DOHH2 (cell line): Measurements from ENCODE around the gene BHLHE41.

Experiments
- H3F3A ChIP-seq: fragments of 200-600 bp; sonication (generic), shearing (Covaris generic); 2 replicates; pipeline ENCODE4 v1.6.0; 2016; ENCODE audit warnings: antibody characterized with exemption, mild to moderate bottlenecking; ENCODE audit not compliant: control insufficient read depth, insufficient read depth
- H3K27ac ChIP-seq: fragments of 200-600 bp; sonication (generic); 2 replicates; pipeline ENCODE4 v1.5.1; 2014; ENCODE audit warnings: low read depth, mild to moderate bottlenecking, low read length, moderate library complexity
- H3K27me3 ChIP-seq: fragments of 200-600 bp; sonication (generic); 2 replicates; pipeline ENCODE4 v1.6.1; 2014; ENCODE audit warnings: mild to moderate bottlenecking, low read length, mixed read lengths; ENCODE audit not compliant: control insufficient read depth
- H3K36me3 ChIP-seq: fragments of 200-600 bp; sonication (generic); 2 replicates; pipeline ENCODE4 v1.6.1; 2014; ENCODE audit warnings: mild to moderate bottlenecking, low read length, moderate library complexity, mixed read lengths; ENCODE audit not compliant: control insufficient read depth
- H3K4me1 ChIP-seq: fragments of 200-600 bp; sonication (generic); 2 replicates; pipeline ENCODE4 v1.6.1; 2014; ENCODE audit warnings: mild to moderate bottlenecking, low read length, mixed read lengths; ENCODE audit not compliant: control insufficient read depth
- H3K4me2 ChIP-seq: fragments of 200-600 bp; sonication (generic); 2 replicates; pipeline ENCODE4 v1.6.0; 2014; ENCODE audit warnings: mild to moderate bottlenecking, low read length, moderate library complexity
- H3K4me3 ChIP-seq: fragments of 200-600 bp; sonication (generic); 2 replicates; pipeline ENCODE4 v1.5.1; 2014; ENCODE audit warnings: mild to moderate bottlenecking, low read length, mixed read lengths
- H3K79me2 ChIP-seq: fragments of 200-600 bp; sonication (generic); 2 replicates; pipeline ENCODE4 v1.6.1; 2014; ENCODE audit warnings: mild to moderate bottlenecking, low read length, mixed read lengths; ENCODE audit not compliant: control insufficient read depth
- H3K9me2 ChIP-seq: fragments of 200-600 bp; sonication (generic); replicated peaks from 2 replicates; pipeline ENCODE4 v1.6.1; 2014; ENCODE audit warnings: mild to moderate bottlenecking, low read length, mixed read lengths; ENCODE audit not compliant: control insufficient read depth
- H3K9me3 ChIP-seq: fragments of 200-600 bp; sonication (generic); 2 replicates; pipeline ENCODE4 v1.6.1; 2014; ENCODE audit warnings: antibody characterized with exemption, low read length, mixed read lengths; ENCODE audit not compliant: control insufficient read depth, insufficient read depth
- H4K20me1 ChIP-seq: fragments of 200-600 bp; sonication (generic); 2 replicates; pipeline ENCODE4 v1.6.0; 2014; ENCODE audit warnings: low read depth, mild to moderate bottlenecking, antibody characterized with exemption, low read length, moderate library complexity; ENCODE audit not compliant: control insufficient read depth, insufficient read depth
- CTCF ChIP-seq: fragments of 200-600 bp; sonication (generic); IDR thresholded peaks from one replicate; pipeline ENCODE4 v1.5.1; 2014; ENCODE audit warnings: antibody characterized with exemption, mild to moderate bottlenecking, low read depth, low read length; ENCODE audit not compliant: poor library complexity, severe bottlenecking
- EZH2phosphoT487 ChIP-seq: fragments of 200-600 bp; sonication (generic); IDR thresholded peaks from 2 replicates; pipeline ENCODE4 v1.6.1; 2017; ENCODE audit warnings: borderline replicate concordance, mild to moderate bottlenecking, antibody characterized with exemption, low read length, moderate library complexity, mixed read lengths

Gene BHLHE41

DNA sequence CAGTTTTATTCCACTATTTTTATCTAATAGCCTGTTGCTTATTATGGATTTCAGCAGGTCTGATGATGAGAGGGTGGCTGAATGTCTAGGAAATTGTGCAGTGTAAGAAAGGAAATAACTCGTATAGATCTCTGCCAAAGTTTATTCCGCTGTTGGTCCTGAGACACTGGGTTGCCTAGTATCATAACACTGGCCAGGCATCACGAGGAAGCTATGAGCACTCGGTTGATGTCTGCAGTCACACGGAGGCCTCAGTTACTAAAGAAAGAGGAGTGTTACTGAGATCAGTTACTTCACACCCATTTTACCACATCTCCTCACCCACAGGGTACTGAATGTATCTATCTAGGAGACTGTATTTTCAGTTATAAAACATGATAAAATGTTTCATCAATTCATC, 21.9 kb downstream of the BHLHE41 start:
- Histone ChIP-seq H3K9me3 (no peaks in the 10 kb centered on the region), H3K36me3 (no peaks in the 10 kb centered on the region)

GRCh38 chr12:26101763-26102162, 23.1 kb downstream of the BHLHE41 start:
- H3F3A ChIP-seq: no peaks in the 10 kb centered on the region
- no peaks in the 10 kb centered on the region for H3K9me2 ChIP-seq
- H3K27ac ChIP-seq: no peak overlapping the region
- no peak overlapping the region for H3K4me2 ChIP-seq
- TF ChIP-seq CTCF (no peak), EZH2phosphoT487 (no peak)
- no peaks in the 10 kb centered on the region for H3K36me3 ChIP-seq
- peaks cover 34% of the 10 kb centered on the region for H3K27me3 ChIP-seq
- no peaks in the 10 kb centered on the region for H3K4me1 ChIP-seq
- no peaks in the 10 kb centered on the region for H3K79me2 ChIP-seq
- H3K4me3 ChIP-seq: no peak overlapping the region
- no peaks in the 10 kb centered on the region for H3K9me3 ChIP-seq
- no peaks in the 10 kb centered on the region; the same call in 1 of the 2 replicates for H4K20me1 ChIP-seq

More for the DNA sequence above, 21.9 kb downstream of the BHLHE41 start:
- Histone ChIP-seq H3K27ac (no peak overlapping the region), H3K79me2 (no peaks in the 10 kb centered on the region), H3K4me2 (no peak overlapping the region), H4K20me1 (no peaks in the 10 kb centered on the region), H3K4me1 (no peaks in the 10 kb centered on the region), H3F3A (no peaks in the 10 kb centered on the region), H3K27me3 (peaks cover 30% of the 10 kb centered on the region), H3K9me2 (no peaks in the 10 kb centered on the region), H3K4me3 (no peak overlapping the region)
- TF ChIP-seq CTCF: no peak
- TF ChIP-seq EZH2phosphoT487: no peak

DNA sequence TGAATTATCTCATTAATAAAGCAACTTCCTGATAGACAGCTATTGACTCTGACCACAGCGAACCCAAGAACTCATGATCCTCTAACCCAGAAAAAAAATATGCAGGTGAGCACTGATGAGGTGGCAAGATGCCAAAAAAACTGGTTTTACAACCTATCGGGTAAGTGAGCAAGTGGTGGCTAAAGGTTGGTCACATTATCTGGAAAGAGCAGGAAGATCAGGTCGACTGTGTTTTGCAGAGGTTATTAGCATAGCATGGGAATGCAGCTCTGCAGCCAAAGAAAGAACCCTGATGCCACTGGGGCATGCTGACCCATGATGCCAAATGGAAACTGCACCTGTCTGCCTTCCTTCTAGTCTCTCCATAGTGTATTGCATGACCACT, 23.5 kb downstream of the BHLHE41 start:
- Histone ChIP-seq H3K27me3 (peaks cover 33% of the 10 kb centered on the region), H4K20me1 (no peaks in the 10 kb centered on the region; the same call in 1 of the 2 replicates), H3K79me2 (no peaks in the 10 kb centered on the region), H3K36me3 (no peaks in the 10 kb centered on the region), H3K4me2 (no peak overlapping the region), H3K4me3 (no peak overlapping the region), H3K4me1 (no peaks in the 10 kb centered on the region), H3K9me2 (no peaks in the 10 kb centered on the region), H3K27ac (no peak overlapping the region), H3K9me3 (no peaks in the 10 kb centered on the region), H3F3A (no peaks in the 10 kb centered on the region)
- TF ChIP-seq CTCF (no peak), EZH2phosphoT487 (no peak)
